Caco-2 (cell line): Measurements from ENCODE around the gene ADAM12. TPM values are rescaled to one million over a fixed set of nuclear protein-coding genes. Genes with fewer than 3 reads are reported as not detected.

Source experiments
- BruUV-seq: library from RNA; stranded (reverse); fragments of 400-500 nt; replicated peaks from 2 replicates; lab custom pipeline; 2021; lab: Mats Ljungman, UMichigan
- CTCF ChIA-PET: fragments of 300-600 bp; sonication (Branson Sonifier 250); formaldehyde crosslinking; loops from one replicate; lab custom pipeline; 2022; ENCODE audit warnings: antibody characterized with exemption; lab: Charles Lee
- POLR2A ChIA-PET: fragments of 300-600 bp; sonication (Branson Sonifier 250); formaldehyde crosslinking; loops from one replicate; lab custom pipeline; 2022; ENCODE audit warnings: antibody characterized with exemption; lab: Charles Lee
- DNase-seq, 2 experiments: peaks; one replicate each; pipeline versions ENCODE4 v3.0.0 to v3.0.0-alpha.2; 2020 to 2022
- H3K27me3 ChIP-seq: replicated peaks from 2 replicates; pipeline ENCODE4 v1.6.0; 2011; ENCODE audit warnings: low read length; ENCODE audit not compliant: control insufficient read depth, insufficient read depth
- H3K36me3 ChIP-seq: 2 replicates; pipeline ENCODE4 v1.5.1; 2011; ENCODE audit warnings: low read length; ENCODE audit not compliant: control insufficient read depth, insufficient read depth
- H3K4me1 ChIP-seq: fragments of 250-450 bp; sonication (Bioruptor Pico); 2 replicates; pipeline ENCODE4 v1.5.1; 2020; ENCODE audit warnings: mild to moderate bottlenecking
- H3K4me3 ChIP-seq: 2 replicates; pipeline ENCODE4 v1.5.1; 2011; ENCODE audit warnings: low read depth, mild to moderate bottlenecking, control low read depth, low read length
- H3K9me3 ChIP-seq: fragments of 250-450 bp; sonication (Bioruptor Pico); 2 replicates; pipeline ENCODE4 v1.5.1; 2020; ENCODE audit warnings: mild to moderate bottlenecking, moderate library complexity
- H3K27ac Mint-ChIP-seq: one replicate; pipeline ENCODE4 v1.8.0; 2022; ENCODE audit warnings: mixed read lengths; ENCODE audit not compliant: unreplicated experiment
- H3K27me3 Mint-ChIP-seq: one replicate; pipeline ENCODE4 v1.8.0; 2022; ENCODE audit warnings: mixed read lengths; ENCODE audit not compliant: insufficient read depth, unreplicated experiment
- H3K36me3 Mint-ChIP-seq: one replicate; pipeline ENCODE4 v1.8.0; 2022; ENCODE audit warnings: mild to moderate bottlenecking, mixed read lengths; ENCODE audit not compliant: insufficient read depth, unreplicated experiment
- H3K4me1 Mint-ChIP-seq: one replicate; pipeline ENCODE4 v1.8.0; 2022; ENCODE audit warnings: low read depth, mixed read lengths; ENCODE audit not compliant: unreplicated experiment
- H3K4me3 Mint-ChIP-seq: one replicate; pipeline ENCODE4 v1.8.0; 2022; ENCODE audit warnings: mild to moderate bottlenecking, moderate library complexity, mixed read lengths; ENCODE audit not compliant: unreplicated experiment
- H3K9me3 Mint-ChIP-seq: one replicate; pipeline ENCODE4 v1.8.0; 2022; ENCODE audit warnings: mixed read lengths; ENCODE audit not compliant: unreplicated experiment
- CTCF ChIP-seq, 2 experiments: fragments of 200-600 bp in 1 of 2; IDR thresholded peaks; 1 replicate in 1 of 2; 2 replicates in 1 of 2; pipeline versions ENCODE4 v1.5.1 to v1.8.0; 2011 to 2022; ENCODE audit warnings: antibody characterized with exemption in 1 of 2, control low read depth in 1 of 2, inconsistent platforms in 1 of 2, low read depth in 1 of 2, low read length in 1 of 2, mild to moderate bottlenecking in 1 of 2, moderate library complexity in 1 of 2; ENCODE audit not compliant: insufficient read depth in 1 of 2, severe bottlenecking in 1 of 2, unreplicated experiment in 1 of 2
- intact Hi-C: fragments of 100-400 bp; cut with micrococcal nuclease; formaldehyde crosslinking; loops from one replicate; pipeline ENCODE4 v1.10.0; 2022; ENCODE audit not compliant: unreplicated experiment
- total RNA-seq: library from RNA; stranded (reverse); gene quantifications from 2 replicates; pipeline ENCODE4 v1.2.3, GENCODE V29; 2022

Gene ADAM12
- total RNA-seq, 1 experiment from 2014 or later, result not detected

- H3K27me3 ChIP-seq, result no peaks in the 10 kb centered on the region
These were observed 109.4 kb downstream of the ADAM12 start for GRCh38 chr10:126278851-126279250.

DNA sequence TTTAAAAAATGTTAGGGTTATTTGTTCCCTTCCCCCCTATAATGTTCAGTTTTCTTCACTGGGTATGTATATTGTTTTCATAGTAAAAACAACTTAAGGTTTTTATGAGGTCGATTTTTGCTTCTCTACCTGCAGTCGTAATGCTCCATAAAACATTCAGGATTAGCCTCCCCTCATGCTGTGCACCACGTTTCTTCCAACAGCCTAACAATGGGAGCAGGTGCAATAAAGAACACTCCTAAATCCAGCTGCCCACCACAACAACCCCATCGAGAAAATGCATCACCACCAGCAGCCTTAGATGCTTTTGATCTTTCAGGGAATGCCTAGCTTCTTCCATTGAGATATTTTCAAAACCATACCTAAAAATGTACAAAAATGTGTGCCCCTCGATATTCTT lies 111.1 kb downstream of the ADAM12 start:
- CTCF ChIA-PET, result no interaction called here

More at GRCh38 chr10:126278851-126279250, 109.4 kb downstream of the ADAM12 start:
- Mint-ChIP-seq H3K36me3 (no peaks in the 10 kb centered on the region), H3K4me1 (no peaks in the 10 kb centered on the region), H3K27me3 (peaks cover 15% of the 10 kb centered on the region), H3K4me3 (no peak overlapping the region), H3K9me3 (no peaks in the 10 kb centered on the region), H3K27ac (no peak overlapping the region)
- Histone ChIP-seq H3K9me3 (no peaks in the 10 kb centered on the region), H3K36me3 (no peaks in the 10 kb centered on the region), H3K4me1 (no peaks in the 10 kb centered on the region), H3K4me3 (no peak overlapping the region)
- intact Hi-C loops, result no loop called here
- no peak for TF ChIP-seq CTCF (IDR thresholded peaks at IDR 0.05; ENCODE audit: insufficient read depth in 1 of 2, low read depth in 1 of 2, low read length in 1 of 2, severe bottlenecking in 1 of 2, unreplicated experiment in 1 of 2)
- DNase-seq, result no peak
- BruUV-seq, result no TSS peak
- ChIA-PET POLR2A (no interaction called here), CTCF (no interaction called here)

GRCh38 chr10:126272526-126272925 lies 115.8 kb downstream of the ADAM12 start:
- Mint-ChIP-seq H3K27me3 (peaks cover 14% of the 10 kb centered on the region), H3K4me3 (no peak overlapping the region), H3K27ac (no peak overlapping the region), H3K4me1 (no peaks in the 10 kb centered on the region), H3K9me3 (no peaks in the 10 kb centered on the region), H3K36me3 (no peaks in the 10 kb centered on the region)
- DNase-seq, result no peak
- no peaks in the 10 kb centered on the region for H3K27me3 ChIP-seq
- intact Hi-C loops, result no loop called here
- ChIA-PET CTCF (no interaction called here), POLR2A (no interaction called here)
- no peak overlapping the region for H3K4me3 ChIP-seq
- no TSS peak for BruUV-seq
- no peaks in the 10 kb centered on the region for H3K4me1 ChIP-seq
- TF ChIP-seq CTCF (IDR thresholded peaks at IDR 0.05; ENCODE audit: insufficient read depth in 1 of 2, low read depth in 1 of 2, low read length in 1 of 2, severe bottlenecking in 1 of 2, unreplicated experiment in 1 of 2), result no peak
- H3K9me3 ChIP-seq, result no peaks in the 10 kb centered on the region
- H3K36me3 ChIP-seq, result no peaks in the 10 kb centered on the region

More for the DNA sequence above, 111.1 kb downstream of the ADAM12 start:
- intact Hi-C loops, result no loop called here
- Histone ChIP-seq H3K27me3 (no peaks in the 10 kb centered on the region), H3K36me3 (no peaks in the 10 kb centered on the region), H3K4me3 (no peak overlapping the region), H3K9me3 (no peaks in the 10 kb centered on the region), H3K4me1 (no peaks in the 10 kb centered on the region)
- no peak for TF ChIP-seq CTCF (IDR thresholded peaks at IDR 0.05; ENCODE audit: insufficient read depth in 1 of 2, low read depth in 1 of 2, low read length in 1 of 2, severe bottlenecking in 1 of 2, unreplicated experiment in 1 of 2)
- POLR2A ChIA-PET, result no interaction called here
- Mint-ChIP-seq H3K36me3 (no peaks in the 10 kb centered on the region), H3K27me3 (peaks cover 10% of the 10 kb centered on the region), H3K4me3 (no peak overlapping the region), H3K4me1 (no peaks in the 10 kb centered on the region), H3K27ac (no peak overlapping the region), H3K9me3 (no peaks in the 10 kb centered on the region)
- no peak for DNase-seq
- BruUV-seq, result no TSS peak
